GM12878 (cell line): ENCODE measurements around the gene SCYGR6. TPM values are rescaled to one million over a fixed set of nuclear protein-coding genes. Genes with fewer than 3 reads are reported as not detected.

Experiments
- ATAC-seq: fragments of 200-7000 bp; cut with Tn5 transposase; 3 replicates; pipeline ENCODE4 v1.9.1; 2020; ENCODE audit warnings: mild to moderate bottlenecking, moderate library complexity
- BruUV-seq: library from RNA; stranded (reverse); fragments of 400-500 nt; replicated peaks from 2 replicates; lab custom pipeline; 2021; lab: Mats Ljungman, UMichigan
- CTCF ChIA-PET: fragments of 300-600 bp; sonication (Branson Sonifier 250); formaldehyde crosslinking; extraction: SDS; loops from one replicate; lab custom pipeline; 2021; ENCODE audit warnings: inconsistent platforms; lab: Yijun Ruan, JAX
- POLR2A ChIA-PET: fragments of 350-600 bp; formaldehyde crosslinking; extraction: SDS; loops from one replicate; lab custom pipeline; 2021; ENCODE audit warnings: inconsistent platforms; lab: Charles Lee
- RAD21 ChIA-PET: fragments of 300-600 bp; sonication (Branson Sonifier 250); formaldehyde crosslinking; loops from one replicate; lab custom pipeline; 2023; ENCODE audit warnings: antibody characterized with exemption; ENCODE audit not compliant: unreplicated experiment; lab: Charles Lee
- SMC1A ChIA-PET: fragments of 300-600 bp; sonication (Branson Sonifier 250); formaldehyde crosslinking; loops from one replicate; lab custom pipeline; 2023; ENCODE audit not compliant: unreplicated experiment, uncharacterized antibody; lab: Charles Lee
- DNase-seq: peaks from one replicate; pipeline ENCODE4 v3.0.0-alpha.2; 2011; ENCODE audit warnings: low read depth, low spot score
- FAIRE-seq: peaks from 3 replicates; lab custom pipeline; 2011; peaks lifted over from hg19 to GRCh38; lab: Jason Lieb, UNC
- H2AFZ ChIP-seq: 2 replicates; pipeline ENCODE4 v1.6.0; 2011; ENCODE audit warnings: low read depth, low read length, control low read depth; ENCODE audit not compliant: control insufficient read depth
- H3K27ac ChIP-seq: 2 replicates; pipeline ENCODE4 v1.5.1; 2011; ENCODE audit warnings: control low read depth; ENCODE audit not compliant: control insufficient read depth, insufficient read depth
- H3K27me3 ChIP-seq, 2 experiments: replicated peaks in 1 of 2; 2 replicates each; pipeline versions ENCODE4 v1.6.0 to v1.6.1; 2011; ENCODE audit warnings: low read length in 1 of 2; ENCODE audit not compliant: control insufficient read depth in 2 of 2, insufficient read depth in 2 of 2
- H3K36me3 ChIP-seq, 2 experiments: 2 replicates each; pipeline ENCODE4 v1.5.1; 2011; ENCODE audit warnings: low read length in 1 of 2; ENCODE audit not compliant: control insufficient read depth in 2 of 2, insufficient read depth in 2 of 2
- H3K4me1 ChIP-seq: 2 replicates; pipeline ENCODE4 v1.6.1; 2011; ENCODE audit warnings: mild to moderate bottlenecking, low read length, moderate library complexity, mixed read lengths; ENCODE audit not compliant: control insufficient read depth, insufficient read depth
- H3K4me2 ChIP-seq: 2 replicates; pipeline ENCODE4 v1.6.0; 2011; ENCODE audit warnings: control low read depth; ENCODE audit not compliant: control insufficient read depth, insufficient read depth
- H3K4me3 ChIP-seq: fragments of 200-600 bp; sonication (generic); 2 replicates; pipeline ENCODE4 v1.5.1; 2016
- H3K79me2 ChIP-seq: 2 replicates; pipeline ENCODE4 v1.6.0; 2011; ENCODE audit warnings: low read length; ENCODE audit not compliant: control insufficient read depth, insufficient read depth
- H3K9ac ChIP-seq: 2 replicates; pipeline ENCODE4 v1.8.0; 2011; ENCODE audit warnings: low read length, control low read depth, mixed read lengths; ENCODE audit not compliant: control insufficient read depth, insufficient read depth
- H3K9me3 ChIP-seq: replicated peaks from 3 replicates; pipeline ENCODE4 v1.5.1; 2011; ENCODE audit warnings: mild to moderate bottlenecking, low read length; ENCODE audit not compliant: control insufficient read depth, insufficient read depth
- H4K20me1 ChIP-seq: 2 replicates; pipeline ENCODE4 v1.6.0; 2011; ENCODE audit not compliant: control insufficient read depth, insufficient read depth
- CBX5 ChIP-seq: sonication (generic); IDR thresholded peaks from 2 replicates; pipeline ENCODE4 v1.6.1; 2016; ENCODE audit warnings: low read depth, moderate library complexity, mild to moderate bottlenecking, inconsistent platforms
- CEBPB ChIP-seq, 2 experiments: fragments of 150-350 bp in 1 of 2; IDR thresholded peaks; 2 replicates each; pipeline ENCODE4 v1.6.1; 2012 to 2014; ENCODE audit warnings: low read depth in 2 of 2, low read length in 2 of 2, borderline replicate concordance in 1 of 2, inconsistent platforms in 1 of 2
- CREB1 ChIP-seq: IDR thresholded peaks from 2 replicates; pipeline ENCODE4 v1.6.1; 2012; ENCODE audit warnings: low read depth, mild to moderate bottlenecking, inconsistent platforms
- CTCF ChIP-seq, 3 experiments: IDR thresholded peaks in 2 of 3; conservative IDR thresholded peaks in 1 of 3; 2 replicates each; pipeline ENCODE4 v1.5.1; 2011; ENCODE audit warnings: low read depth in 3 of 3, low read length in 3 of 3, mild to moderate bottlenecking in 3 of 3, control low read depth in 2 of 3, moderate library complexity in 2 of 3, inconsistent platforms in 1 of 3, mixed read lengths in 1 of 3; ENCODE audit not compliant: control insufficient read depth in 2 of 3, insufficient read depth in 1 of 3; ENCODE audit errors: extremely low read depth in 1 of 3
- E2F4 ChIP-seq: IDR thresholded peaks from 2 replicates; pipeline ENCODE4 v1.6.1; 2012; ENCODE audit warnings: low read depth, low read length, improper control_type of control experiment
- ELK1 ChIP-seq: IDR thresholded peaks from 2 replicates; pipeline ENCODE4 v1.6.1; 2012; ENCODE audit warnings: low read depth, low read length, improper control_type of control experiment
- FOS ChIP-seq: IDR thresholded peaks from 3 replicates; pipeline ENCODE4 v1.6.1; 2011; ENCODE audit warnings: borderline replicate concordance; ENCODE audit not compliant: insufficient read length; ENCODE audit errors: extremely low read depth
- HSF1 ChIP-seq: fragments of 150-350 bp; IDR thresholded peaks from 2 replicates; pipeline ENCODE4 v1.6.1; 2014; ENCODE audit warnings: mild to moderate bottlenecking, low read depth, low read length
- PKNOX1 ChIP-seq: fragments of 450-650 bp; IDR thresholded peaks from 2 replicates; pipeline ENCODE4 v1.6.1; 2016; ENCODE audit warnings: mild to moderate bottlenecking
- POU2F2 ChIP-seq: IDR thresholded peaks from 3 replicates; pipeline ENCODE4 v1.6.1; 2011; ENCODE audit warnings: low read depth, mild to moderate bottlenecking, low read length, borderline replicate concordance
- RCOR1 ChIP-seq: conservative IDR thresholded peaks from 2 replicates; pipeline ENCODE4 v1.6.1; 2012; ENCODE audit warnings: low read depth, low read length, improper control_type of control experiment
- WRNIP1 ChIP-seq: IDR thresholded peaks from 2 replicates; pipeline ENCODE4 v1.6.1; 2011; ENCODE audit warnings: low read depth, low read length, improper control_type of control experiment, borderline replicate concordance
- ZNF592 ChIP-seq: fragments of 450-650 bp; IDR thresholded peaks from 2 replicates; pipeline ENCODE4 v1.6.1; 2017; ENCODE audit warnings: mild to moderate bottlenecking, moderate library complexity
- WGBS: methylation state at CpG from one replicate; pipeline ENCODE4 v1.1.6; 2016; ENCODE audit warnings: low lambda C conversion rate; ENCODE audit not compliant: insufficient replicate concordance, insufficient coverage; ENCODE audit errors: missing lambda C conversion rate; 5-methylcytosine and 5-hydroxymethylcytosine counted together
- in situ Hi-C: fragments of 300-500 bp; cut with MboI; formaldehyde crosslinking; loops from 9 replicates; pipeline ENCODE4 v1.14.3; 2018; ENCODE audit warnings: mixed read lengths
- intact Hi-C: fragments of 100-400 bp; cut with micrococcal nuclease; formaldehyde crosslinking; loops from one replicate; pipeline ENCODE4 v1.14.2; 2022; ENCODE audit not compliant: unreplicated experiment
- polyA plus RNA-seq, 11 experiments: library from polyadenylated mRNA; depleted of rRNA in 4 of 11; unstranded in 6 of 11; stranded (reverse) in 5 of 11; fragments of >200 nt; fragmentation: Nextera tagmentation in 4 of 11; fragmentation: Illumina TruSeq in 1 of 11; extraction: Ambion mirVana in 4 of 11; extraction: Trizol in 1 of 11; gene quantifications; 1 replicate in 1 of 11; 2 replicates in 10 of 11; pipeline versions ENCODE4 v1.2.1 to v1.2.3, GENCODE V29; 2011 to 2016; ENCODE audit warnings: inconsistent platforms in 2 of 11, missing spikeins in 2 of 11, low read depth in 1 of 11
- total RNA-seq, 4 experiments: library from RNA; depleted of rRNA in 3 of 4; stranded (reverse); fragments of >200 nt in 3 of 4; fragmentation: Illumina TruSeq in 1 of 4; extraction: Trizol in 1 of 4; gene quantifications; 2 replicates each; pipeline versions ENCODE4 v1.2.1 to v1.2.3, GENCODE V29; 2013 to 2021

SCYGR6 gene
- total and polyA plus RNA-seq, 10 of the 15 experiments (the other 5 are each of a cell fraction or from before 2014, with no cell fraction given) = not detected

GRCh38 chr2:227719641-227720040 is 4.9 kb downstream of the SCYGR6 start:
- ChIA-PET RAD21 (no interaction called here), CTCF (interaction anchor here (0.7 kb wide), 1 partner anchor 677 kb away, joined by 3 read pairs; no protein-coding TSS in a partner anchor), SMC1A (no interaction called here), POLR2A (no interaction called here)
- Histone ChIP-seq H3K9ac (no peak overlapping the region), H3K4me2 (no peak overlapping the region), H3K4me3 (no peak overlapping the region), H3K79me2 (no peaks in the 10 kb centered on the region), H3K36me3 (no peaks in the 10 kb centered on the region), H4K20me1 (no peaks in the 10 kb centered on the region), H3K9me3 (no peaks in the 10 kb centered on the region), H3K27me3 (no peaks in the 10 kb centered on the region), H3K27ac (no peak overlapping the region), H2AFZ (no peak overlapping the region), H3K4me1 (no peaks in the 10 kb centered on the region)
- ATAC-seq (no peak), DNase-seq (no peak), FAIRE-seq (no peak)
- in situ Hi-C loops (no loop called here), intact Hi-C loops (no loop called here)
- BruUV-seq = no TSS peak
- whole genome bisulfite sequencing = 50% methylated on average over 4 of the region's 4 CpGs
- TF ChIP-seq WRNIP1 (no peak), PKNOX1 (no peak), RCOR1 (no peak), CREB1 (no peak), HSF1 (no peak), ZNF592 (no peak), POU2F2 (no peak), CBX5 (no peak), CTCF (IDR thresholded peaks at IDR 0.05 in 2 of 3, conservative IDR thresholded peaks at IDR 0.05 in 1 of 3; ENCODE audit: control insufficient read depth in 2 of 3, extremely low read depth in 1 of 3, insufficient read depth in 1 of 3, low read depth in 3 of 3, low read length in 3 of 3) (no peak), E2F4 (no peak), CEBPB (IDR thresholded peaks at IDR 0.05; ENCODE audit: borderline replicate concordance in 1 of 2, low read depth in 2 of 2, low read length in 2 of 2) (no peak), FOS (no peak), ELK1 (no peak)
